IPS-NIHi11 (cell line): ENCODE results near the gene GTPBP10.
"Not testable (repeated sequence)": the region's sequence is repeated elsewhere in the genome, so short reads cannot be mapped to it uniquely, and the experiment has no call there.

ENCODE experiments used
- DNase-seq: peaks from one replicate; pipeline ENCODE4 v3.0.0; 2012; ENCODE audit warnings: mixed read lengths, low spot score

Gene GTPBP10, protein sequence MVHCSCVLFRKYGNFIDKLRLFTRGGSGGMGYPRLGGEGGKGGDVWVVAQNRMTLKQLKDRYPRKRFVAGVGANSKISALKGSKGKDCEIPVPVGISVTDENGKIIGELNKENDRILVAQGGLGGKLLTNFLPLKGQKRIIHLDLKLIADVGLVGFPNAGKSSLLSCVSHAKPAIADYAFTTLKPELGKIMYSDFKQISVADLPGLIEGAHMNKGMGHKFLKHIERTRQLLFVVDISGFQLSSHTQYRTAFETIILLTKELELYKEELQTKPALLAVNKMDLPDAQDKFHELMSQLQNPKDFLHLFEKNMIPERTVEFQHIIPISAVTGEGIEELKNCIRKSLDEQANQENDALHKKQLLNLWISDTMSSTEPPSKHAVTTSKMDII

DNA sequence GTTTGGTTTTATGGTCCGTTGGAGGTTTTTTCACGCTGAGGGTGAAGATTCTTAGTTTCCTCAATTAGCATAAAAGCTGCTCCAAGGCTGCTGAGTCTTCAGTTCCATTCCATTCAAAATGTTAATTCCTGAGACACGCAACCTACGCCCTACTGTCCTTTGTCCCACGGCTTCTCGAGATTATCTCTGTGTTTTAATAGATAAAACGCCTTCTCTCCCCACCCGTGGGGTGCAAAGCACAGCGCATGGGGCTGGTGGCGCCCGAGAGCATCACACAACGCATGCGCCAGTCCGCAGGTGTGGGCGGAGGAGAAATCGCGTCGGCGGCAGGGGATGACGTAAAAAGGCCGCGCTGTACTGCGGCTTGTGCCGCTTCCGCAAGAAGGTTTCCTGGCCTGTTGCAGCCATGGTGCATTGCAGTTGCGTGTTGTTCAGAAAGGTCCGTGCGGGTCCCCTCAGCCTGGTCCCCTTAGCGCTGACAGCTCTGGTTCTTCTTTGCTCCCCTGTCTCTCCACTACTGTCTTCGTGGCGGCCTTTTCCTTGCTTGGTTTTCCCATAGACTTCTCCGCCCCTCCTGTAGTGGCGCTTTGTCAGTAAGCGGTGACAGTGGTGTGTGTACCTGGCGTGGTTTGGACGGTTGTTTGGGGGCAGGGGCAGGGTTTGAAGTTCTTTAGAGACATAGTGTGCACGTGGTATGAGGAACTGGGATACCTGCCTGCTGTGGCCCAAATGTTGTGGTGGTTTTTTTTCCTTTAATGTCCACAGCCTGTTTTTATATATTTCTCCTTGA is at the start of gene GTPBP10:
GTPBP10 (plus strand) TSS at position 381 of the 790 bp plus-strand sequence; CDS start at position 407, 26 bp downstream.
- DNase-seq: peak; percentile 93

DNA sequence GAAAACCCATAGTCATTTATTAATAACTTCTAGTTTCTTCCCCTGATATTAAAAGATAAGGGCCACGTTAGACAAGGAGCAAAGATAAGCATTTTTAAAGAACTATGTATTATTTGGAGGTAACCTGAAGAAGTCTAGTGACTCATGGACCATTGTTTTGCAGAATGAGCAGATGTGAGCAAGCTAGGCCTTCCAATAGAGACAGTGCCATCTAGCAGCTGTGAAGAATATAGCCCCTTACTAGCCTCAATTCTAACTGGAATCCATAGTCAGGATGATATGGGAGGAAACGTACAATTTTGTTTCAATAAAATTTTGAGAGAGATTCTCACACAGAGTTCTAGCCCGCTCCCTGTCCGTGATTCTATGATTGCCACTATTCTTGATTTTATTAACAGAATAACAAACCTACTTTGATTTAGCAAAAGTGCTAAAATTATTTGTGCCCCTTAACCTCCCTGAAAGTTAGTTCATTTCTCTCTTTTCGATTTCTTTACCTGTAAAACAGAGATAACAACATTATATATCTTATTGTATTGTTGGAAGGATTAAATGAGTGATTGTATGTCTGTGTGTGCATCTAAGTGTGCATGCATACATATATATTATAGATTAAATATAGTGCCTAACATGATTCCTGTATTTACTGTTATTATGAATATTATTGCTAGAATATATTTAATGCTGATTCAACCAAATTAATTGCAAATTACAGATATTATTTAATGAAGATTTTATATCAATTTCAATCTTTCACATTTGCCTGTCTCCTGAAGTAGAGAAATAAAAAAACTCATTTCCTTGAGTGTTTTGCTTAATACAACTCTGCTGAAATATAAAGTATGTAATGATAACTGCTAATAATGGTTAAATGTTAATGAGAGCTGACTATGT is 48.1 kb upstream of the GTPBP10 start:
- peak; percentile 63 for DNase-seq

DNA sequence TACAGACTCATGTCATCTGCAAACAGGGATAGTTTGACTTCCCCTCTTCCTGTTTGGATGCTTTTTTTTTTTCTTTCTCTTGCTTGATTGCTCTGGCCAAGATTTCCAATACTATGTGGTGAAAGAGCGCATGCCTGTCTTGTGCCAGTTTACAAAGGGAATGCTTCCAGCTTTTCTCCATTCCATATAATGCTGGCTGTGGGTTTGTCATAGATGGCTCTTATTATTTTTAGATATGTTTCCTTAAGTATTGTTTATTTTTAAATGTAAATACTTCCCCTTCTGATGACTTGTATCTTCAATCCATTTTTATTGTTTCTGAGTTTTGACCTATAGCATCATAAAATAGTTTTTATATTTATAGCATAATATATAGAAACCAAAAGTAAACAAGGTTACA is 43.3 kb upstream of the GTPBP10 start:
- DNase-seq: no peak

DNA sequence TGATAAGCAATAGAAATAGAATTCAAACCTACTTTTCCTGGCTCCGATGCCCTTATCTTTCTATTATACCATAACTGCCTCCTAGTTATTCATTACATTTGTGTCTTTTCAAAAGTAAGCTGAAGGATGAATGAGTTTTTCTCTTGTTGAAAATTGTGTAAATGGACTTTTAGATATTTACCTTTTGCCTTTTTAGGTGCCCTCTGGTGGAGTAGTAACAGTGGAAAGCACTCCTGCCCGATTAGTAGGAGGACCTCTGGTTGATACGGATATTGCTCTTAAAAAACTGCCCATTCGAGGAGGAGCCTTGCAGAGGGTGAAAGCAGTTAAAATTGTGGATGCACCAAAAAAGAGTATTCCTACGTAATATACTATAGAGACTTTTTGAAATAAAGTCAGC is 36.6 kb upstream of the GTPBP10 start:
- no peak for DNase-seq

DNA sequence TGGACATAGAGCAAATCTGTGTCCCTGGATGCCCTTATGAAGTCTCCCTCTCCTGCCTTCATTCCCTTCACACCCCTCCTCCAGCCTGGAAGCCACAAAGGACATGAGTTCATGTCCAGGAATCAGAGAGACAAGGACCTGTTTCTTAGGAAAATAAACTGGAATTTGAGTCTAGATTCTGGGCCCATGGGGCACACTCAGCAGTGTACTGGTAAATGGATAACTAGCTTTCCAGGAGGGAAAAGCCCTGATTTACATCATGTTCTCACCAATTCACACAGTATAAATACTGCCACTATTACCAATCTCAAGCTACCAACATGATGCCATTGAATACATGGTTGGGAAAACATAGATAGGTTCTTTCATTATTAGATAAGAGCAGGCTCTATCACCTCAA is 35.3 kb upstream of the GTPBP10 start:
- DNase-seq: no peak

DNA sequence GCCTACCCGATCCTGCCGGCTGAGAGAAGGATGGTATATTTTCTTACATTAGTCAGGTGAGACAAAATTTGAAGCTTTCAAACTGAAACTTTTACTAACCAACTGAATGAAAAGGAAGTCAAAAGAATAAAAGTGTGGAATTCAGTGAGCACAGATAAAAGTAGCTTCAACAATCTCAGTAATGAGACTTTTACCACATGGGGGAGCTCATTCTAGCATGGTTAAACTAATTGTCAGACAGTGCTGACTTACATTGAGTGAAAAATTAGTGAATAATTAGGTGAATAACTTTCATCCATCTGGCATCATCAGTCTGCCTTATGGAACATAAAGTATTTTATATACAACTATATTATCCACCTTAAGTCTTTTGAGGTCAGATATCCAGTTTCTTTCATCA is 33.8 kb upstream of the GTPBP10 start:
- DNase-seq: no peak

DNA sequence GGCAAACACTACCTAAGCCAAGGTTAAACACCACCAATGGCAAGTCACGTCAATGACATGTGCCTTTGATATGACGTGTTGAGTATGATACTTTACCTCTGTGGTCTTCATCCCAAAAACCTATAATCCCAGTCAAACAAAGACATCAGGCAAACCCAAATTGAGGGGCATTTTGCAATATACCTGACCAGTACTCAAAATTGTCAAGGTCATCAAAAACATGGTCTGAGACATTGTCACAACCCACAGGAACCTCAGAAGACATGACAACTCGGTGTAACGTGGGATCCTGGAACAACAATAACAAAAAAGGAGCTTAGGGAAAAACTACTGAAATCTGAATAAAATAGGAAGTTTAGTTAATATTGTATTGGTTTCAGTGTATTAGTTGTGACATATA is 32.6 kb upstream of the GTPBP10 start:
- no peak for DNase-seq

DNA sequence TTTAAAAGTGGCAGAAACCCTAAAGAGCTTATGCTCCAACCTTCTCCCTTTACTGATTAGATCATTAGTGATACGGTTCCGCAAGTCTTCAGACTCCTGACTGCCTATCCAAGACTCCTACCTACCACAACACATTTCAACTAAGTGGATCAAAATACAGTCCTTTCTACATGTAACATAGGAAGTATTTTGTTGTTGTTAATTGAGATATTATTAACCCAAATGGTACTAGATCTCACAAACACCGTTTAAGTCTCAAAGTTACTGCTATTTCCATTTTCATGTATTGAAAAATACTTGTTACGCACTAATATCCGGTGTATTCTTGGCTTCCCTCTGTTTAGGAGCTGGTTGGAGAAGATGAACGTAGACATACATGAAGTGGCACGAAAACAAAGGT is 26.5 kb upstream of the GTPBP10 start:
- no peak for DNase-seq

DNA sequence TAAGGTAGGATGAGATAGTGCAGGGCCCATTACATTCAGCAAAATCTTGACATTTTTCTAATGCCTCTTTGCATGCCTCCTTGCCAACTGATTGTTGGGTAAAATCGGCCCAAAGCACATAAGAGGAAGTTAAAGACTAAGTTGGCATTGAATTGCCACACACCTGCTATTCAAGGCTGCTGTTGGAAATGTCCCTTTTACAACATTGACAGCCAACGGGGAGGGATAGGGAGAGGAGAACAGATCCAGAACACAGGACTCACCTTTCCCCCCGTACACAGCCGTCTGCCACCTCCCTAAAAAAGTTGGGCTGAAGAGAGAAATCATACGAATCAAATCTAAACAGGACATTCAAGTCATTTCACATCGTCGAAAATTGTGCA is 26.1 kb upstream of the GTPBP10 start:
- no peak for DNase-seq

DNA sequence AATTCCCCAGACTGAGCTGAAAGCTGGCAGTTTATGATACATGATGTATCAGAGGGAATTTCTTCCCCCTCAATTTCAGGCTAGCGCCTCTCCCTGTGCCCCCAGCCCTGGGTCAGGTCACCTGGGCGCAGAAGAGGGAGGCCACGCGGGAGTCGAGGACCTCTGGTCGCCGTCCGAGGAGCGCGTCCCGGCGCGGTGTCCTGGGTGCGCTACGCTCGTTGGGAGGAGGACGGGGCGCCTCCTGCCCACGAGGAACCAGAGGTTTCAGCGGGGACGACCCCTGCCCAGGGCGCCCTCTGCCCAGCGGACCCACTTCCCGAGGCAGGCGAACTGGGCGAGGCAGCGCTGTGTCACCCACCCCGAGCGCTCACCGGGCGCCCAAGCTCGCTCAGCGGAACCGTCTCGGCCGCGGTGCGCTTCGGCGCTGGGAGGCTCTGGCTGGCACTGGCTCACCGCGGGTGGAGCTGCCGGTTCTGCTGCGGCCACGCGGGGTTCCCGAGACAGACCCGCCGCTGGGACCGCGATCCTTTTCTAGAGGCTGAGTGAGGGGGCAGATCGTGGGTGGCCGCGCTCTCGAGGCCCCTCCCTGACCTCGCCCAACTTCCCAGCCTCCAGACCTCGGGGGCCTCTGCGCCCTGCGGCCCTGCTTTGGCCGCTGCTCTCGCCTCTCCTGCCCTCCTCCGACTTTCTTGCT is 25.6 kb upstream of the GTPBP10 start, which contains the start of gene FAM237B:
FAM237B (minus strand) TSS at position 504 of the 694 bp plus-strand sequence. CDS start 1,556 bp downstream, outside the sequence.
- peak; percentile 63 for DNase-seq

DNA sequence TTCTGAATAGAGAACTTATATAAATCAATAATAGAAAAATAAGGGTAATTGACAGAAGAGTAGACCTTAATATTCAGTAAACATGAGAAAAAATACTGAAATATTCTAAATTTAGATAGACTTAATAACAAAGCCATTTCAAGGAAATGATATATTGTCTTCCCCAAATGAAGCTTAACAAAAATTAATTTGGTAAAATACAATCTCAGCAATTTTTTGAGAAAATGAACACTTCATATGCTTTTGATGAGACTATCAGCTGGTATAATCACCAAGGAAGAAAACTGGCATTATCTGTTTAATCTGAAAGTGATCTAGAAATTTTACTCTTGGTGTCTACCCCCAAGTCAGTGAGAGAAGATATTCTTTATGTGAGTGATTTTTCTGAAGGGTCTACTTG is 23.7 kb upstream of the GTPBP10 start:
- no peak for DNase-seq

DNA sequence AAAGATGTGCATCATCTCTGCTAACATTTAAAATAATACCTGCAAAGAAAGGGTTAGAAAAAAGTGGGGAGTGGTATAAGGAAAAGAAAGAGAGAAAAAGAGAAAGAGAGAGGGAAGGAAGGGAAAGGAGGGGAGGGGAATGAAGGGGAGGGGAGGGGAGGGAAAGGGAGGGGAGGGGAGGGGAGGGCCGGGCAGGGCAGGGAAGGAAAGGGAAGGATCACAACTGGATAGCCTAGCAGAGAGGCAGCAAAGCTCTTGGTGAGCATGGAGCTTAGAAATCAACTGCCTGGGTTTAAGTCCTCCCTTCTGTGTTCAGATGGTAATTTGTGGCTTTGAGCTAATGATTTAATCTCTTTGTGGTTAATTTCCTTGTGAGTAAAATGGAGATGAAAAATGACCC is 20.0 kb upstream of the GTPBP10 start:
- no peak for DNase-seq

DNA sequence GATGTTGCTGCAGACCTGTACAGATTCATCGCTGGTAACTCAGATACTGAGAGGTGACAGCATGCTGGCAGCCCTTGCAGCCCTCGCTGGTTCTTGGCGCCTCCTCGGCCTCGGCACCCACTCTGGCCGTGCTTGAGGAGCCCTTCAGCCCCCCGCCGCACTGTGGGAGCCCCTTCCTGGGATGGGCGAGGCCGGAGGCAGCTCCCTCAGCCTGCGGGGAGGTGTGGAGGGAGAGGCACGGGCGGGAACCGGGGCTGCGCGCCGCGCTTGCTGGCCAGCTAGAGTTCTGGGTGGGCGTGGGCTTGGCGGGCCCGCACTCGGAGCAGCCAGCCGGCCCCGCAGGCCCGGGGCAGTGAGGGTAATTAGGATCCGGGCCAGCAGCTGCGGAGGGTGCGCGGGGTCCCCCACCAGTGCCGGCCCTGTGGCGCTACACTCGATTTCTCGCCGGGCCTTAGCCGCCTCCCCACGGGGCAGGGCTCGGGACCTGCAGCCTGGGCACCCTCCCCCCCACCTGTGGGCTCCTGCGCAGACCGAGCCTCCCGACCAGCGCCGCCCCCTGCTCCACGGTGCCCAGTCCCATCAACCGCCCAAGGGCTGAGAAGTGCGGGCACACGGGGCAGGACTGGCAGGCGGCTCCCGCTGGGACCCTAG is 12.2 kb upstream of the GTPBP10 start:
- no peak for DNase-seq

DNA sequence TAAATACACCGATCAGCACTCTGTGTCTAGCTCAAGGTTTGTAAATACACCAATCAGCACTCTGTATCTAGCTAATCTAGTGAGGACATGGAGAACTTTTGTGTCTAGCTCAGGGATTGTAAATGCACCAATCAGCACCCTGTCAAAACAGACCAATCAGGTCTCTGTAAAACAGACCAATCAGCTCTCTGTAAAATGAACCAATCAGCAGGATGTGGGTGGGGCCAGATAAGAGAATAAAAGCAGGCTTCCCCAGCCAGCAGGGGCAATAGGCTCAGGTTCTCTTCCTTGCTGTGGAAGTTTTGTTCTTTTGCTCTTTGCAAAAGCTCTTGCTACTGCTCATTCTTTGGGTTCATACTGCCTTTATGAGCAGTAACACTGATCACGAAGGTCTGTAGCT is 11.6 kb upstream of the GTPBP10 start:
- DNase-seq: not testable (repeated sequence)

DNA sequence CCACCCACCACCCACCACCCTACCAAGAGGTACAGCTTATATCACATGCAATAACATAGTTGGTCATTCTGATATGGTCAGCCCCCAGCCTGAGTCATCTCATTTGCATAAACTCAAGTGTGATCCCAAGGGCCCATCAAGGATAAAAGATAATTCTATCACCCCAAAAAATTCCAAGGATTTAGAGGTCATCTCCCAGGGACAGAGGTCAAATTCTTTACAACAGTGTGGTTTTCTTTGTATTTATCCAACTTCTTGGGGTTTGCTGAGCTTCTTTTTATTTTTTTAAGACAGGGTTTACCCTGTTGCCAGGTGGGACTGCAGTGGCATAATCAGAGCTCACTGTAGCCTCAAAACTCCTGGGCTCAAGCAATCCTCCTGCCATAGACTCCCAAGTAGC is 9.4 kb upstream of the GTPBP10 start:
- DNase-seq: no peak

DNA sequence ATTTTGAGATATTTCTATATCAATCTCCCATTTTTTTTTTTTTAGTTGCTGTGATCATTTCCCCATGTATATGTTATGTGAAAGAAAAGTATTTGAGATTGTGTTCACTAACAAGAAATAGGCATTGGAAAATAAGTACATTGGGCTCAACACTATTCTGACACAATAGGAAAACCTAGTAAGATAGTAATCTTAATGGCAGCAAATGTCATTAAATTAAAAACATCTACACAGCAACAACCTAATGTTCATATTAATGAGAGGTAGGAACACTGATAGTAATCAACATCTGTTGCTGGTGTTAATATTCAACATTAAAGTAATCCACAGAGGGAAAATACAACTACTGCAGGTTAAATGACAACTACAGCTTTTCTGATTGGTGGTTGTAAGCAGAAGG is 1.5 kb upstream of the GTPBP10 start:
- no peak for DNase-seq

DNA sequence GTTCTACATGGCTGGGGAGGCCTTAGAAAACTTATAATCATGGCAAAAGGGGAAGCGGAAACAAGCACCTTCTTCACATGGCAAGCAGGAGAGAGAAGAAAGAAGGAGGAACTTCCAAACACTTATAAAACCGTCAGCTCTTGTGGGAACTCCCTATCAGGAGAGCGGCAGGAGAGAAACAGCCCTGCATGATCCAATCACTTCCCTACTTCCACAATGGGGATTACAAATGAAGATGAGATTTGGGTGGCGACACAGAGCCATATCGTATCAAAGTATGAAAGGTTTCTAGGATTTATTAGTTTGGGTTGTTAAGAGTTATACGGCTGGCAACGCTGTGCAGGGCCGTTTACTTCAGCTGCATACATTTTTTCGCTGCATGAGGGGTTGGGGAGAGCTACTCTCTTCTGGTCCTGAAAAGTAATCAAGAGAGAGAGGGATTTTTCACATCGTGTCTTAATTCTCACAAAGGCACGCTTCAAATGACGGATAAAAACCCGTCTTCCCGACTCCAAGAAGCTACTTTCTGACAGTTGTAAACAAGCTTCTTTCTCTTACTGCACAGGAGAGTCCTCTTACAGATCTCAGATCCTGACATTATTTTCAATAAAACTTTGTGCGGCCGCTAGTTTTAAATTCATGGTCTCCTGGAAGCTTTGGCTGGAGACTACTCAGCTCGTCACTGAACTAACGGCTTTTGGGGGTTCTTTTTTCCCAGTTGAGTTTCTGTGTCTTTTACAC is 751 bp upstream of the GTPBP10 start:
- no peak for DNase-seq

DNA sequence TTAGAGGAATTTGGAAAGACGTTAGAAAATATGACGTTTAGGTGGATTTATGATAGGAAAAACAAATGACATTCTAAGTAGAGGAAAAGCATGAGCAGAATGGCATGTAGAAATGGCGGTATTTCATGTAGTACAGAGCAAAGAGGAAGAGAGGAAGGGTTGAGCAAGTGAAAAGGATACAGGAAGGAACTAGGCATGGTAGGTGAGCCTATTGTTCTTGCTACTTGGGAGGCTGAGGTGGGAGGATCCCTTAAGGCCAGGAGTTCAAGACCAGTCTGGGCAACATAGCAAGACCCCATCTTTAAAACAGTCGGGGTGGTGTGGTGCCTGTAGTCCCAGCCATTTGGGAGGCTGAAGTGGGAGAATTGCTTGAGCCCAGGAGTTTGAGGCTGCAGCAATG is 1.2 kb downstream of the GTPBP10 start:
- DNase-seq: no peak

DNA sequence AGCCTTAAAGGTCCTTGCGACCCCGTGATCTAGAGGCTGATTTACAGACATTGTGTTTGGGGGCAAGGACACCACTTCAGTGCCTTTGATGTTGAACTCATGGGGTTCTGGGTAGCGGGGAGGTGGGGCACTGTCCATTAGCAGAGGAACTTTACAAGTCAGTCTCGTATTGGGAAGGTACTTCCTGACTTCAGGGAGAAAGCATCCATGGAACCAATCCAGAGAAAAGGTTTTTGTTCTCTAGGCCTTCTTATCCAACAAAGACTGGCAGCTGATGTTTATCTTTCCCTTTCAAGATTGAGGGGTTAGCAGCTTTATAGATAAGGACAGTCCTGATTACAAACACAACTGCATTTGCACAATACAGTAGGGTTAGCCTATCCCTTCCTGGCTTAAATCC is 2.8 kb downstream of the GTPBP10 start:
- DNase-seq: no peak

DNA sequence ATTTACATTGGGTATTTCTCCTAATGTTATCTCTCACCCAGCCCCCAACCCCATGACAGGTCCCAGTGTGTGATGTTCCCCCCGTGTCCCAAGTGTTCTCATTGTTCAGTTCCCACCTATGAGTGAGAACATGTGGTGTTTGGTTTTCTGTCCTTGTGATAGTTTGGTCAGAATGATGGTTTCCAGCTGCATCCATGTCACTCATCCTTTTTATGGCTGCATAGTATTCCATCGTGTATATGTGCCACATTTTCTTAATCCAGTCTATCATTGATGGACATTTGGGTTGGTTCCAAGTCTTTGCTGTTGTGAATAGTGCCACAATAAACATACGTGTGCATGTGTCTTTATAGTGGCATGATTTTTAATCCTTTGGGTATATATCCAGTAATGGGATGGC is 3.5 kb downstream of the GTPBP10 start:
- not testable (repeated sequence) for DNase-seq
